ENCODE data around the gene SHANK2.
A peak's percentile ranks its signal among the peaks of the same experiment; 100 is the strongest.

SHANK2 gene

GRCh38 chr11:71252269-71252769 lies at the start of gene SHANK2:
Gene SHANK2 (minus strand): TSS chr11:71252577. CDS start chr11:71147326, 105,251 bp downstream.
- H3K27ac ChIP-seq (ENCODE audit: low read depth, low read length), result no peak within 1 kb of the TSS
- peaks cover 4% of the 10 kb centered on the region for H3K27me3 ChIP-seq (ENCODE audit: control insufficient read depth, insufficient read depth, low read length)

DNA sequence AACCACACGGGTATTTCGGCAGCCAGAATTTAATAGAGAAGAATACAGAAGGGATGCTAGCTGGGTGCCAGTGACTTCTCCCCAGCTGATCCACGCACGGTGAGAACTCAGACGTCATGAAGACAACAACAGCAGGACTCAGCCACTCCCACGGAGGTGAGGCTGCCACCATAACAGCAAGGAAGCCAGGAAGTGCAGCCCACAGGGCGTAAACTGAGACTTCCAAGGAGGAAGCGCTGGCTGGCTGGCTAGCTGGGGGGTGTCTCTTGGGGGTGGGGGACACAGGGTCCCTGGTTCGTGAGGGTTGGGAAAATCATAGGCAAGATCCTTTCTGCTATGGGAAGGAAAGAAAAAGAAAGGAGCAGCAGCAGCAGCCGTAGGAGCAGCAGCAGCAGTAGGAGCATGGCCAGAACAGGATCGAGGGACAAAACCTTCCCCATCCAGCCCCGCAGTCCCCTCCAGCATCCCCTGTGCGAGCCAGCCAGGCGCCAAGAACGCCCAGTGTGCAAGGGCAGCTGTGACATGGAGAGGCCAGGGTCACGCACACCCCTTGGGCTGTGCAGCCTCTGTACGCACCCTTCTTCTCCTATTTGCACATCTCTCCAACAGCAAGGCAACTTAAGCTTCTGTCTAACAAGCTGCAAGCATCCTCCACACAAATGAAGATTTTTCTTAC lies 49.6 kb upstream of the SHANK2 start:
- Histone ChIP-seq H3K36me3 (ENCODE audit: control insufficient read depth, insufficient read depth, low read length) (no peaks in the 10 kb centered on the region), H3K27me3 (ENCODE audit: control insufficient read depth, insufficient read depth, low read length) (no peaks in the 10 kb centered on the region), H3K27ac (ENCODE audit: low read depth, low read length) (no peak overlapping the region), H3K4me3 (ENCODE audit: low read length) (no peak overlapping the region), H3K4me1 (ENCODE audit: control insufficient read depth, insufficient read depth, low read length) (no peaks in the 10 kb centered on the region), H3K9ac (ENCODE audit: low read length) (no peak overlapping the region)

More at GRCh38 chr11:71252269-71252769, at the start of gene SHANK2:
- peak within 1 kb of the TSS; percentile 61 for H3K4me3 ChIP-seq (ENCODE audit: low read length)
- no peaks in the 10 kb centered on the region for H3K36me3 ChIP-seq (ENCODE audit: control insufficient read depth, insufficient read depth, low read length)
- no peaks in the 10 kb centered on the region for H3K4me1 ChIP-seq (ENCODE audit: control insufficient read depth, insufficient read depth, low read length)
- H3K9ac ChIP-seq (ENCODE audit: low read length), result no peak within 1 kb of the TSS

DNA sequence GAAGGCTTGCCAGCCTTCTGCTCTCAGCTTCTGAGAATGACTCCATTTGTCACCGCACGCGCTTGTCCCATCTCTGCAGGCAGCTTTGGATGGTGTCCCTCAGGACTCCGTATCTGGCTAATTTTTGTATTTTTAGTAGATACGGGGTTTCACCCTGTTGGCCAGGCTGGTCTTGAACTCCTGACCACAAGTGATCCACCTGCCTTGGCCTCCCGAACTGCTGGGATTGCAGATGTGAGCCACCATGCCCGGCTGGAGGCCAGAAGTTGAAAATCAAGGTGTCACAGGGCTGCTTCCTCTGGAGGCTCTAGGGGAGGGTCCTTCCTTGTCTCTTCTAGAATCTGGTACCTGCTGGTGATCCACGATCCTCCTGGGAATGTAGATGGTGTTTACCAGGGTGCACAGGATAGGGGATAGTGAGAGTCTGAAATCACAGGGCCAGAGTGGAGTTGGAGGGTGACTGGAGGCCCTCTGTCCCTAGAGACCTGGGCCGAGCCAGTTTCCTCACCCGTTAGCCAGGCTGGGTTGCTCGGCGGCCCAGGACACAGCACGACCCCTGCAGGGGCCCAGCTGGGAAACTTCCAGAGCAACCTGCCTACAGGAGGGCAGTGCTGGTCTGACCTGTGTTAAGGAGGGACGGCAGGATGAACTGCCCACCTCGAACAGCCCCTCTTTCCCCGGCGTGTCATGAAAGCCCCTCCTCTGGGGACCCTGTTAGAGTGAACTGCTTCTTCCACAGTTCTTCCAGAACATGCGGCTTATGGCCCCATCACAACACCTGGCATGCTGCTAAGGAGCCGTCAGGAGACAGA lies 48.9 kb upstream of the SHANK2 start:
- H3K27ac ChIP-seq (ENCODE audit: low read depth, low read length), result no peak overlapping the region
- H3K36me3 ChIP-seq (ENCODE audit: control insufficient read depth, insufficient read depth, low read length), result no peaks in the 10 kb centered on the region
- H3K4me1 ChIP-seq (ENCODE audit: control insufficient read depth, insufficient read depth, low read length), result no peaks in the 10 kb centered on the region
- H3K27me3 ChIP-seq (ENCODE audit: control insufficient read depth, insufficient read depth, low read length), result no peaks in the 10 kb centered on the region
- H3K4me3 ChIP-seq (ENCODE audit: low read length), result no peak overlapping the region
- no peak overlapping the region for H3K9ac ChIP-seq (ENCODE audit: low read length)

DNA sequence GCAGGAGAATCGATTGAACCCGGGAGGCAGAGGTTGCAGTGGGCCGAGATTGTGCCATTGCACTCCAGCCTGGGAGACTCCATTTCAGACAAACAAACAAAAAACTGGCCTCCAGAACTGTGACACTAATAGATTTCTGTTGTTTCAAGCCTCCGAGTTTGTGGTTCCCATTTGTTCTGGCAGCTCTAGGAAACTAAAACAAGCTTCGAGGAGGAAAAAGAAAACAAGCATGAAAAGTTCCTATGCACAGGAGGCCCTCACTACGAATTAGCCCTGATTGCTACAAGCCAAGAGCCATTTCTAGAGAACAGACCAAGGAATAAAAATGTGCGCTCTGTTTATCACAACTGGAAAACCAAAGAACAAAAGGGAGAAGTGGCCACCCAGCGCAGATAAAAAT lies 47.8 kb upstream of the SHANK2 start:
- Histone ChIP-seq H3K4me3 (ENCODE audit: low read length) (no peak overlapping the region), H3K27ac (ENCODE audit: low read depth, low read length) (no peak overlapping the region), H3K9ac (ENCODE audit: low read length) (no peak overlapping the region), H3K27me3 (ENCODE audit: control insufficient read depth, insufficient read depth, low read length) (no peaks in the 10 kb centered on the region), H3K4me1 (ENCODE audit: control insufficient read depth, insufficient read depth, low read length) (no peaks in the 10 kb centered on the region), H3K36me3 (ENCODE audit: control insufficient read depth, insufficient read depth, low read length) (no peaks in the 10 kb centered on the region)

DNA sequence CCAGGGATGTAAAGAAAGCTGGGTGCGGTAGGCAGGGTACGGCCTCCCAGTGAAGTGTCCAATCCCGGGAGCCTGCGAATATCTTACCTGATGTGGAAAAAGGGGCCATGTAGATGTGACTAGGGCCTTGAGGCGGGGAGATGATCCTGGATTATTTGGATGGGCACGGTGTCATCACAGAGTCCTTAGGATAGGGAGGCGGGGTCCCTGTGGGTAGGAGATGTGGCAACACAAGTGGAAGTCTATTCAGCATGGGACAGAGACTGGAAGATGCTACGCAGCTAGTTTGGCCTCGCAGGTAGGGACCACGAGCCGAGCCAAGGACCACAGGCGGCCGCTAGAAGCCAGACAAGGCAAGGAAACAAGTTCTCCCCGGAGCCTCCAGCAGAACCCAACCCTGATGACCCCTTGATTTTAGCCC lies 46.4 kb upstream of the SHANK2 start:
- Histone ChIP-seq H3K9ac (ENCODE audit: low read length) (no peak overlapping the region), H3K4me3 (ENCODE audit: low read length) (no peak overlapping the region), H3K27ac (ENCODE audit: low read depth, low read length) (no peak overlapping the region), H3K27me3 (ENCODE audit: control insufficient read depth, insufficient read depth, low read length) (no peaks in the 10 kb centered on the region), H3K4me1 (ENCODE audit: control insufficient read depth, insufficient read depth, low read length) (no peaks in the 10 kb centered on the region), H3K36me3 (ENCODE audit: control insufficient read depth, insufficient read depth, low read length) (no peaks in the 10 kb centered on the region)

- Histone ChIP-seq H3K27ac (ENCODE audit: low read depth, low read length) (no peak overlapping the region), H3K27me3 (ENCODE audit: control insufficient read depth, insufficient read depth, low read length) (no peaks in the 10 kb centered on the region), H3K4me3 (ENCODE audit: low read length) (no peak overlapping the region), H3K9ac (ENCODE audit: low read length) (no peak overlapping the region), H3K36me3 (ENCODE audit: control insufficient read depth, insufficient read depth, low read length) (no peaks in the 10 kb centered on the region), H3K4me1 (ENCODE audit: control insufficient read depth, insufficient read depth, low read length) (no peaks in the 10 kb centered on the region)
These were observed 45.7 kb upstream of the SHANK2 start for GRCh38 chr11:71298016-71298550.

- Histone ChIP-seq H3K27ac (ENCODE audit: low read depth, low read length) (no peak overlapping the region), H3K9ac (ENCODE audit: low read length) (no peak overlapping the region), H3K4me1 (ENCODE audit: control insufficient read depth, insufficient read depth, low read length) (no peaks in the 10 kb centered on the region), H3K27me3 (ENCODE audit: control insufficient read depth, insufficient read depth, low read length) (no peaks in the 10 kb centered on the region), H3K36me3 (ENCODE audit: control insufficient read depth, insufficient read depth, low read length) (no peaks in the 10 kb centered on the region), H3K4me3 (ENCODE audit: low read length) (no peak overlapping the region)
These were observed 42.6 kb upstream of the SHANK2 start for GRCh38 chr11:71294846-71295600.

GRCh38 chr11:71293961-71294782 lies 41.8 kb upstream of the SHANK2 start:
- Histone ChIP-seq H3K9ac (ENCODE audit: low read length) (no peak overlapping the region), H3K27me3 (ENCODE audit: control insufficient read depth, insufficient read depth, low read length) (no peaks in the 10 kb centered on the region), H3K36me3 (ENCODE audit: control insufficient read depth, insufficient read depth, low read length) (no peaks in the 10 kb centered on the region), H3K4me1 (ENCODE audit: control insufficient read depth, insufficient read depth, low read length) (no peaks in the 10 kb centered on the region), H3K27ac (ENCODE audit: low read depth, low read length) (no peak overlapping the region), H3K4me3 (ENCODE audit: low read length) (no peak overlapping the region)

- Histone ChIP-seq H3K27me3 (ENCODE audit: control insufficient read depth, insufficient read depth, low read length) (peaks cover 3% of the 10 kb centered on the region), H3K4me3 (ENCODE audit: low read length) (no peak overlapping the region), H3K27ac (ENCODE audit: low read depth, low read length) (no peak overlapping the region), H3K9ac (ENCODE audit: low read length) (no peak overlapping the region), H3K36me3 (ENCODE audit: control insufficient read depth, insufficient read depth, low read length) (no peaks in the 10 kb centered on the region), H3K4me1 (ENCODE audit: control insufficient read depth, insufficient read depth, low read length) (no peaks in the 10 kb centered on the region)
These were observed 34.6 kb upstream of the SHANK2 start for GRCh38 chr11:71286701-71287643.

DNA sequence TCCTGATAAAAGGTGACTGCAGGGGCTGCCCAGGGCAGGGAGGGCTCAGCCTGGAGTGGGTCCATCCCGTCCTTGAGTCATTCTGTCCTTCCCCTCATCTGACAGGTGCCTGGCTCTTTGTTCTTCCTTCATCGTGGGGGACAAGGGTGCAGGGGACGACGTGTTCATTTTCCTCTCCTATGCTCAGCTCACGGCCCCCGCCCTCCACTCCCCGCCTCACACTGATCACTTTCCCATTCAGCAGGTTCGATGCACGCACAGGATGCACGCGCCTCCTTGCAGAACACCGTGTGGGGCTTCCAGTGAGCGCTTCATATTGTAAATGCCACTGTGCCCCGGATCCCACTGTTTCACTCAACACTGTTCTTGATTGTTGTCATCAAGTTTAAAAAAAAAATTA lies 32.7 kb upstream of the SHANK2 start:
- H3K4me3 ChIP-seq (ENCODE audit: low read length), result no peak overlapping the region
- peaks cover 3% of the 10 kb centered on the region for H3K27me3 ChIP-seq (ENCODE audit: control insufficient read depth, insufficient read depth, low read length)
- H3K27ac ChIP-seq (ENCODE audit: low read depth, low read length), result no peak overlapping the region
- H3K36me3 ChIP-seq (ENCODE audit: control insufficient read depth, insufficient read depth, low read length), result no peaks in the 10 kb centered on the region
- no peak overlapping the region for H3K9ac ChIP-seq (ENCODE audit: low read length)
- no peaks in the 10 kb centered on the region for H3K4me1 ChIP-seq (ENCODE audit: control insufficient read depth, insufficient read depth, low read length)
